GM12878 (cell line): ENCODE data around the gene KIF3A.

Experiments used
- CBFB ChIP-seq: IDR thresholded peaks from 2 replicates; pipeline ENCODE4 v1.6.1; 2016; ENCODE audit warnings: antibody characterized with exemption, low read depth
- CTCF ChIP-seq, 3 experiments: IDR thresholded peaks in 2 of 3; conservative IDR thresholded peaks in 1 of 3; 2 replicates each; pipeline ENCODE4 v1.5.1; 2011; ENCODE audit warnings: low read depth in 3 of 3, low read length in 3 of 3, mild to moderate bottlenecking in 3 of 3, control low read depth in 2 of 3, moderate library complexity in 2 of 3, inconsistent platforms in 1 of 3, mixed read lengths in 1 of 3; ENCODE audit not compliant: control insufficient read depth in 2 of 3, insufficient read depth in 1 of 3; ENCODE audit errors: extremely low read depth in 1 of 3

GRCh38 chr5:132771503-132771998 is 34.2 kb upstream of the KIF3A start:
- TF ChIP-seq CBFB (no peak), CTCF (IDR thresholded peaks at IDR 0.05 in 2 of 3, conservative IDR thresholded peaks at IDR 0.05 in 1 of 3; ENCODE audit: control insufficient read depth in 2 of 3, extremely low read depth in 1 of 3, insufficient read depth in 1 of 3, low read depth in 3 of 3, low read length in 3 of 3) (no peak)
